ENCODE data around the gene ZNF148. TPM values are rescaled to one million over a fixed set of nuclear protein-coding genes. Genes with fewer than 3 reads are reported as not detected.

ZNF148 gene
- polyA plus RNA-seq, 1 donor: 20.2 TPM

GRCh38 chr3:125280668-125281361, 94.3 kb downstream of the ZNF148 start:
- DNase-seq (ENCODE audit: low read depth): no peak

GRCh38 chr3:125278155-125278554, 97.0 kb downstream of the ZNF148 start:
- DNase-seq (ENCODE audit: low read depth): no peak

GRCh38 chr3:125271127-125271526, 104.0 kb downstream of the ZNF148 start:
- no peak for DNase-seq (ENCODE audit: low read depth)

GRCh38 chr3:125267460-125267859, 107.7 kb downstream of the ZNF148 start:
- no peak for DNase-seq (ENCODE audit: low read depth)

- DNase-seq (ENCODE audit: low read depth): no peak
Observed at GRCh38 chr3:125266971-125267370, 108.2 kb downstream of the ZNF148 start.

- DNase-seq (ENCODE audit: low read depth): no peak
Observed at GRCh38 chr3:125262161-125262560, 113.0 kb downstream of the ZNF148 start.

GRCh38 chr3:125261031-125261430, 114.1 kb downstream of the ZNF148 start:
- no peak for DNase-seq (ENCODE audit: low read depth)

GRCh38 chr3:125260158-125260557, 115.0 kb downstream of the ZNF148 start:
- no peak for DNase-seq (ENCODE audit: low read depth)

GRCh38 chr3:125257536-125257935, 117.6 kb downstream of the ZNF148 start:
- DNase-seq (ENCODE audit: low read depth): no peak

GRCh38 chr3:125256675-125257074, 118.5 kb downstream of the ZNF148 start:
- DNase-seq (ENCODE audit: low read depth): no peak

GRCh38 chr3:125250973-125251372, 124.2 kb downstream of the ZNF148 start:
- no peak for DNase-seq (ENCODE audit: low read depth)

GRCh38 chr3:125246237-125246636, 128.9 kb downstream of the ZNF148 start:
- DNase-seq (ENCODE audit: low read depth): no peak

GRCh38 chr3:125245521-125245920, 129.6 kb downstream of the ZNF148 start:
- no peak for DNase-seq (ENCODE audit: low read depth)

GRCh38 chr3:125240496-125240895, 134.6 kb downstream of the ZNF148 start:
- DNase-seq (ENCODE audit: low read depth): no peak

GRCh38 chr3:125239266-125239665, 135.9 kb downstream of the ZNF148 start:
- DNase-seq (ENCODE audit: low read depth): no peak

- DNase-seq (ENCODE audit: low read depth): no peak
Observed at GRCh38 chr3:125238759-125239158, 136.4 kb downstream of the ZNF148 start.

GRCh38 chr3:125236331-125236903, 138.7 kb downstream of the ZNF148 start:
- DNase-seq (ENCODE audit: low read depth): no peak

GRCh38 chr3:125234831-125235230, 140.3 kb downstream of the ZNF148 start:
- DNase-seq (ENCODE audit: low read depth): no peak

- DNase-seq (ENCODE audit: low read depth): no peak
Observed at GRCh38 chr3:125232401-125232800, 142.7 kb downstream of the ZNF148 start.

- DNase-seq (ENCODE audit: low read depth): no peak
Observed at GRCh38 chr3:125231895-125232294, 143.2 kb downstream of the ZNF148 start.

- DNase-seq (ENCODE audit: low read depth): no peak
Observed at GRCh38 chr3:125229707-125230106, 145.4 kb downstream of the ZNF148 start.

- DNase-seq (ENCODE audit: low read depth): no peak
Observed at GRCh38 chr3:125229168-125229567, 146.0 kb downstream of the ZNF148 start.

GRCh38 chr3:125221831-125222230, 153.3 kb downstream of the ZNF148 start:
- DNase-seq (ENCODE audit: low read depth): no peak

All from forelimb muscle (tissue), 1 donor.